ENCODE data around the gene CFLAR. TPM values are rescaled to one million over a fixed set of nuclear protein-coding genes. Genes with fewer than 3 reads are reported as not detected.
A peak's percentile ranks its signal among the peaks of the same experiment; 100 is the strongest.

Gene CFLAR
- total RNA-seq, 1 experiment from 2014 or later: 21.5 TPM

DNA sequence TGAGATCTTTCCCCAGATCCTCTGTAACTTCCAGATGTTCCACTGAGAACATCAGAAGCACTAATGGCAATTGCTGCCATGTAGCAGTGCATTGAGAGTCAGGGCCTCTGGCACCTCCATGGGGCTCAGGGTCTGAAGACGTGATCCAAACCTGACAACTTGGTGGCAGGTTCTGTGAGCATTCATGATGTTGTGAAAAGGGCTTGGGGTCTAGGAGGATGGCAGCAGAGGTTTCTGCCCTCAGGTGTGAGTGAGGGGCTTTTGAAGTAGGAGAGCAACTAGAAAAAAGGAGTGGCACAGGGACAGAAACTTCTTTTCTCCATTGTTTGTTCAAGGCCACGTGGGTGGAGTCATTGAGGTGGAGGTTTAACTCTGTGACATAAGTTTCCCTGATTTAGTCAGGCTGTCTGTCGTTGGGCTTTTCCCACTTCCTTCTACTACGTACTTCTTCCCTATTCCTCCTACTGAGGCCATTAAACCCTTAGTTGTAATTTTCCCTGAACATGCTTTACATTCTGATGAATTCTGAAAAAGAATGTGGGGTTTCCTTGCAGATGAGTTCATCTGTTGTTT is 13.1 kb downstream of the CFLAR start:
- POLR2A ChIA-PET: no interaction called here
- ATAC-seq (no peak), DNase-seq (ENCODE audit: low spot score) (no peak)
- 0 out of 2 replicates have a peak overlapping the region, but pooled peaks have one; percentile 15 for H3K27ac Mint-ChIP-seq
- H3K27me3 Mint-ChIP-seq (ENCODE audit: low read depth): no peaks in the 10 kb centered on the region
- CTCF ChIA-PET: interaction anchor here (1.3 to 1.8 kb wide), 2 partner anchors 10 to 29 kb away, joined by 5 to 6 read pairs; no protein-coding TSS in a partner anchor
- H3K36me3 Mint-ChIP-seq: peaks cover 8% of the 10 kb centered on the region
- no peak for TF ChIP-seq MYBL2 (CRISPR knock-in tag; IDR thresholded peaks at IDR 0.05)
- TF ChIP-seq FOXP1 (CRISPR knock-in tag; IDR thresholded peaks at IDR 0.05; ENCODE audit: borderline replicate concordance): no peak
- no peak for TF ChIP-seq GABPB1 (CRISPR knock-in tag; IDR thresholded peaks at IDR 0.05)
- no peak for TF ChIP-seq GRHL2 (CRISPR knock-in tag; IDR thresholded peaks at IDR 0.05; ENCODE audit: insufficient replicate concordance, severe bottlenecking)
- TF ChIP-seq JAZF1 (CRISPR knock-in tag; IDR thresholded peaks at IDR 0.05): no peak
- TF ChIP-seq CTCF (IDR thresholded peaks at IDR 0.05): no peak
- no peak for TF ChIP-seq TP53 (CRISPR knock-in tag; IDR thresholded peaks at IDR 0.05)
- no peak for TF ChIP-seq ZSCAN18 (CRISPR knock-in tag; IDR thresholded peaks at IDR 0.05)
- H3K4me1 Mint-ChIP-seq: peaks cover 63% of the 10 kb centered on the region
- H3K4me3 Mint-ChIP-seq: no peak overlapping the region
- no peaks in the 10 kb centered on the region for H3K9me3 Mint-ChIP-seq

GRCh38 chr2:201130524-201131186 is 14.7 kb downstream of the CFLAR start:
- ATAC-seq (peak; percentile 75), DNase-seq (ENCODE audit: low spot score) (no peak)
- TF ChIP-seq, protein P1, sequence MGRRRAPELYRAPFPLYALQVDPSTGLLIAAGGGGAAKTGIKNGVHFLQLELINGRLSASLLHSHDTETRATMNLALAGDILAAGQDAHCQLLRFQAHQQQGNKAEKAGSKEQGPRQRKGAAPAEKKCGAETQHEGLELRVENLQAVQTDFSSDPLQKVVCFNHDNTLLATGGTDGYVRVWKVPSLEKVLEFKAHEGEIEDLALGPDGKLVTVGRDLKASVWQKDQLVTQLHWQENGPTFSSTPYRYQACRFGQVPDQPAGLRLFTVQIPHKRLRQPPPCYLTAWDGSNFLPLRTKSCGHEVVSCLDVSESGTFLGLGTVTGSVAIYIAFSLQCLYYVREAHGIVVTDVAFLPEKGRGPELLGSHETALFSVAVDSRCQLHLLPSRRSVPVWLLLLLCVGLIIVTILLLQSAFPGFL (CRISPR knock-in tag; IDR thresholded peaks at IDR 0.05; ENCODE audit: borderline replicate concordance): no peak
- TF ChIP-seq GABPB1 (CRISPR knock-in tag; IDR thresholded peaks at IDR 0.05) (no peak), EMX1 (CRISPR knock-in tag; IDR thresholded peaks at IDR 0.05) (no peak), USF2 (CRISPR knock-in tag; IDR thresholded peaks at IDR 0.05) (no peak), NFE2L1 (CRISPR knock-in tag; IDR thresholded peaks at IDR 0.05) (no peak), HMGXB4 (CRISPR knock-in tag; IDR thresholded peaks at IDR 0.05) (no peak), E2F4 (CRISPR knock-in tag; IDR thresholded peaks at IDR 0.05; ENCODE audit: borderline replicate concordance, low read depth) (no peak)
- TF ChIP-seq, protein P2, sequence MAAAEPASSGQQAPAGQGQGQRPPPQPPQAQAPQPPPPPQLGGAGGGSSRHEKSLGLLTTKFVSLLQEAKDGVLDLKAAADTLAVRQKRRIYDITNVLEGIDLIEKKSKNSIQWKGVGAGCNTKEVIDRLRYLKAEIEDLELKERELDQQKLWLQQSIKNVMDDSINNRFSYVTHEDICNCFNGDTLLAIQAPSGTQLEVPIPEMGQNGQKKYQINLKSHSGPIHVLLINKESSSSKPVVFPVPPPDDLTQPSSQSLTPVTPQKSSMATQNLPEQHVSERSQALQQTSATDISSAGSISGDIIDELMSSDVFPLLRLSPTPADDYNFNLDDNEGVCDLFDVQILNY (CRISPR knock-in tag; IDR thresholded peaks at IDR 0.05): no peak
- no peaks in the 10 kb centered on the region for H3K27me3 Mint-ChIP-seq (ENCODE audit: low read depth)
- peaks cover 51% of the 10 kb centered on the region for H3K4me1 Mint-ChIP-seq
- peaks cover 12% of the 10 kb centered on the region for H3K36me3 Mint-ChIP-seq
- no peaks in the 10 kb centered on the region for H3K9me3 Mint-ChIP-seq
- no peak overlapping the region for H3K4me3 Mint-ChIP-seq
- POLR2A ChIA-PET: interaction anchor here (0.7 kb wide), 1 partner anchor 529 kb away, joined by 3 read pairs; no protein-coding TSS in a partner anchor
- CTCF ChIA-PET: interaction anchor here (0.9 kb wide), 1 partner anchor 101 kb away, joined by 3 read pairs; no protein-coding TSS in a partner anchor
- peak overlapping the region; percentile 89; the same call in 1 of the 2 replicates for H3K27ac Mint-ChIP-seq

Measured in WTC11 (cell line).